Measurements from ENCODE around the gene CHRNB1.
A peak's percentile ranks its signal among the peaks of the same experiment; 100 is the strongest.

Gene CHRNB1

GRCh38 chr17:7465597-7466275, 20.9 kb downstream of the CHRNB1 start:
- Histone ChIP-seq H3K27ac (peak overlapping the region; percentile 89), H3K4me1 (peaks cover 31% of the 10 kb centered on the region), H3K36me3 (ENCODE audit: control insufficient read depth, insufficient read depth, low read length) (no peaks in the 10 kb centered on the region), H2AFZ (no peak overlapping the region), H3K4me2 (ENCODE audit: low read length) (no peak overlapping the region), H3K27me3 (ENCODE audit: control insufficient read depth, insufficient read depth, low read length) (no peaks in the 10 kb centered on the region), H3K4me3 (ENCODE audit: low read depth, low read length) (no peak overlapping the region), H3K79me2 (peaks cover 66% of the 10 kb centered on the region), H3K9ac (no peak overlapping the region), H3K9me3 (ENCODE audit: control insufficient read depth, low read length) (no peaks in the 10 kb centered on the region)
- TF ChIP-seq CTCF (IDR thresholded peaks at IDR 0.05) = no peak

GRCh38 chr17:7466318-7466638, 21.4 kb downstream of the CHRNB1 start:
- no peak for TF ChIP-seq CTCF (IDR thresholded peaks at IDR 0.05)
- Histone ChIP-seq H3K9ac (no peak overlapping the region), H3K4me3 (ENCODE audit: low read depth, low read length) (no peak overlapping the region), H3K4me1 (peaks cover 36% of the 10 kb centered on the region), H2AFZ (no peak overlapping the region), H3K4me2 (ENCODE audit: low read length) (no peak overlapping the region), H3K36me3 (ENCODE audit: control insufficient read depth, insufficient read depth, low read length) (no peaks in the 10 kb centered on the region), H3K27ac (peak overlapping the region; percentile 89), H3K9me3 (ENCODE audit: control insufficient read depth, low read length) (no peaks in the 10 kb centered on the region), H3K79me2 (peaks cover 72% of the 10 kb centered on the region), H3K27me3 (ENCODE audit: control insufficient read depth, insufficient read depth, low read length) (no peaks in the 10 kb centered on the region)

- TF ChIP-seq CTCF (IDR thresholded peaks at IDR 0.05) = no peak
- no peak overlapping the region for H3K4me3 ChIP-seq (ENCODE audit: low read depth, low read length)
- H2AFZ ChIP-seq = peak overlapping the region; percentile 39
- peak overlapping the region; percentile 29 for H3K4me2 ChIP-seq (ENCODE audit: low read length)
- no peaks in the 10 kb centered on the region for H3K27me3 ChIP-seq (ENCODE audit: control insufficient read depth, insufficient read depth, low read length)
- peaks cover 41% of the 10 kb centered on the region for H3K4me1 ChIP-seq
- no peaks in the 10 kb centered on the region for H3K9me3 ChIP-seq (ENCODE audit: control insufficient read depth, low read length)
- H3K27ac ChIP-seq = peak overlapping the region; percentile 89
- no peaks in the 10 kb centered on the region for H3K36me3 ChIP-seq (ENCODE audit: control insufficient read depth, insufficient read depth, low read length)
- H3K9ac ChIP-seq = no peak overlapping the region
- H3K79me2 ChIP-seq = peaks cover 73% of the 10 kb centered on the region
These were observed 21.9 kb downstream of the CHRNB1 start for GRCh38 chr17:7466639-7467341.

- no peak for TF ChIP-seq CTCF (IDR thresholded peaks at IDR 0.05)
- no peak overlapping the region for H3K9ac ChIP-seq
- H3K4me2 ChIP-seq (ENCODE audit: low read length) = peak overlapping the region; percentile 29
- no peaks in the 10 kb centered on the region for H3K27me3 ChIP-seq (ENCODE audit: control insufficient read depth, insufficient read depth, low read length)
- H2AFZ ChIP-seq = no peak overlapping the region
- H3K4me3 ChIP-seq (ENCODE audit: low read depth, low read length) = no peak overlapping the region
- peaks cover 75% of the 10 kb centered on the region for H3K79me2 ChIP-seq
- no peaks in the 10 kb centered on the region for H3K9me3 ChIP-seq (ENCODE audit: control insufficient read depth, low read length)
- peaks cover 44% of the 10 kb centered on the region for H3K4me1 ChIP-seq
- H3K36me3 ChIP-seq (ENCODE audit: control insufficient read depth, insufficient read depth, low read length) = no peaks in the 10 kb centered on the region
- peak overlapping the region; percentile 89 for H3K27ac ChIP-seq
These were observed 22.6 kb downstream of the CHRNB1 start for GRCh38 chr17:7467498-7467897.

- H3K36me3 ChIP-seq (ENCODE audit: control insufficient read depth, insufficient read depth, low read length) = no peaks in the 10 kb centered on the region
- no peak for TF ChIP-seq CTCF (IDR thresholded peaks at IDR 0.05)
- no peak overlapping the region for H3K4me2 ChIP-seq (ENCODE audit: low read length)
- H3K27me3 ChIP-seq (ENCODE audit: control insufficient read depth, insufficient read depth, low read length) = no peaks in the 10 kb centered on the region
- H3K4me3 ChIP-seq (ENCODE audit: low read depth, low read length) = no peak overlapping the region
- no peak overlapping the region for H3K9ac ChIP-seq
- no peaks in the 10 kb centered on the region for H3K9me3 ChIP-seq (ENCODE audit: control insufficient read depth, low read length)
- peaks cover 74% of the 10 kb centered on the region for H3K79me2 ChIP-seq
- peaks cover 44% of the 10 kb centered on the region for H3K4me1 ChIP-seq
- H3K27ac ChIP-seq = peak overlapping the region; percentile 89
- no peak overlapping the region for H2AFZ ChIP-seq
These were observed 23.4 kb downstream of the CHRNB1 start for GRCh38 chr17:7468290-7468689.

Data from parathyroid adenoma (tissue), 2 donors.